Neural cell (in vitro differentiated cells): ENCODE data around the gene PARVG.

ENCODE experiments used
- EP300 ChIP-seq: fragments of 450-650 bp; conservative IDR thresholded peaks from 2 replicates; pipeline ENCODE4 v1.6.1; 2014; ENCODE audit warnings: antibody characterized with exemption, mild to moderate bottlenecking, moderate library complexity; ENCODE audit not compliant: poor library complexity, severe bottlenecking
- EZH2 ChIP-seq: fragments of 200-600, 300-800 bp; shearing (Covaris generic), sonication (generic); IDR thresholded peaks from 2 replicates; pipeline ENCODE4 v1.6.1; 2014; ENCODE audit warnings: antibody characterized with exemption, low read length, borderline replicate concordance, mild to moderate bottlenecking; ENCODE audit not compliant: insufficient read depth, poor library complexity, severe bottlenecking
- POLR2AphosphoS5 ChIP-seq: IDR thresholded peaks from 2 replicates; pipeline ENCODE4 v1.6.1; 2012
- TF ChIP-seq, protein P1 (sequence below): fragments of 450-650 bp; IDR thresholded peaks from 2 replicates; pipeline ENCODE4 v1.5.1; 2014; ENCODE audit warnings: antibody characterized with exemption, mild to moderate bottlenecking, moderate library complexity; ENCODE audit not compliant: poor library complexity, severe bottlenecking

DNA sequence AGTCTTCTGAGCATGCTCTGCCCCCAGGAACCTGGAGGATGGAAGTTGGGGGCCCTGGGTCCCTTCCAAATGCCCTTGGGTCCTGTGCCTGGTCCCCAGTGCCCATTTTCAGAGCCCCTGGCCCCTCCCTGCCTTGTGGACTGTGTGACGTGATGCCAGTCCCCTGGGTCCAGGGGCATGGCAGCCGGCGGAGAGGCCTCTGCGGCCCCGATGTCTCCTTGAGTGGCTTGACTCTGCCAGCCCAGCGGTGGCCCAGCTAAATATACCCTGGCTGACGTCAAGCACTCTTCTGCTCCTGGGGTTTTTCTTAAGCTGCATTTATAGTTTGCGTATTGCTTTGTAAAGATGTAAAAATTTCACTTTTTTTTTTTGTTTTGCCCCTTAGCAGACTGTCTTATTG, 35.2 kb upstream of the PARVG start:
- TF ChIP-seq, protein P1, sequence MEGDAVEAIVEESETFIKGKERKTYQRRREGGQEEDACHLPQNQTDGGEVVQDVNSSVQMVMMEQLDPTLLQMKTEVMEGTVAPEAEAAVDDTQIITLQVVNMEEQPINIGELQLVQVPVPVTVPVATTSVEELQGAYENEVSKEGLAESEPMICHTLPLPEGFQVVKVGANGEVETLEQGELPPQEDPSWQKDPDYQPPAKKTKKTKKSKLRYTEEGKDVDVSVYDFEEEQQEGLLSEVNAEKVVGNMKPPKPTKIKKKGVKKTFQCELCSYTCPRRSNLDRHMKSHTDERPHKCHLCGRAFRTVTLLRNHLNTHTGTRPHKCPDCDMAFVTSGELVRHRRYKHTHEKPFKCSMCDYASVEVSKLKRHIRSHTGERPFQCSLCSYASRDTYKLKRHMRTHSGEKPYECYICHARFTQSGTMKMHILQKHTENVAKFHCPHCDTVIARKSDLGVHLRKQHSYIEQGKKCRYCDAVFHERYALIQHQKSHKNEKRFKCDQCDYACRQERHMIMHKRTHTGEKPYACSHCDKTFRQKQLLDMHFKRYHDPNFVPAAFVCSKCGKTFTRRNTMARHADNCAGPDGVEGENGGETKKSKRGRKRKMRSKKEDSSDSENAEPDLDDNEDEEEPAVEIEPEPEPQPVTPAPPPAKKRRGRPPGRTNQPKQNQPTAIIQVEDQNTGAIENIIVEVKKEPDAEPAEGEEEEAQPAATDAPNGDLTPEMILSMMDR, result no peak
- TF ChIP-seq POLR2AphosphoS5 (no peak), EZH2 (no peak), EP300 (no peak)
